ENCODE data around the gene TMEM150B. TPM values are rescaled to one million over a fixed set of nuclear protein-coding genes. Genes with fewer than 3 reads are reported as not detected.
A peak's percentile ranks its signal among the peaks of the same experiment; 100 is the strongest.

The TMEM150B gene
- polyA plus RNA-seq, 3 donors, result 10.1 to 65.6 (median 11.2) TPM

DNA sequence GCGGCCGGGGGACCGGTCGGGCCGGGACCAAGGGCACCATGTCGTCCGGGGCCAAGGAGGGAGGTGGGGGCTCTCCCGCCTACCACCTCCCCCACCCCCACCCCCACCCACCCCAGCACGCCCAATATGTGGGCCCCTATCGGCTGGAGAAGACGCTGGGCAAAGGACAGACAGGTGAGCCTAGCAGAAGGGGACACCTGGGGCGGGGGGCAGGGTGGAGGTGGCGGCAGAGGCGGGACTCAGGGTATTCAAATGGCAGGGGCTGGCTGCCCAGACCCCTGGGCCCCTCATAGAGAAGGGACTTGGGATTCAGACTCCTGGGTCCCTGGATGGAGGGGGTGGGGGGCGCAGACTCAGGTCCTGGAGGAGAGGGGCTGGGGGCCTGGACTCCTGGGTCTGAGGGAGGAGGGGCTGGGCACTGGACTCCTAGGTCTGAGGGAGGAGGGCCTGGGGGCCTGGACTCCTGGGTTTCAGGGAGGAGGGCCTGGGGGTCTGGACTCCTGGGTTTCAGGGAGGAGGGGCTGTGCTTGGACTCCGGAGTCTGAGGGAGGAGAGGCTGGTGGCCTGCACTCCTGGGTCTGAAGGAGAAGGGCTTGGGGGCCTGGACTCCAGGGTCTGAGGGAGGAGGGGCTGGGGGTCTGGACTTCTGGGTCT, 40.6 kb downstream of the TMEM150B start:
- peaks cover 3% of the 10 kb centered on the region for H3K79me2 ChIP-seq (ENCODE audit: insufficient read depth, low read length)
- H2AFZ ChIP-seq (ENCODE audit: insufficient read depth, low read depth, low read length, poor library complexity, severe bottlenecking), result no peak overlapping the region
- H3K27ac ChIP-seq (ENCODE audit: low read depth in 1 of 2, low read length in 2 of 2), result no peak overlapping the region
- peaks cover 16 to 24% (median 21%) of the 10 kb centered on the region in 3 donors for H3K27me3 Mint-ChIP-seq (ENCODE audit: low read depth in 3 of 3)
- peaks cover 0 to 8% of the 10 kb centered on the region in 2 donors for H3K27me3 ChIP-seq (ENCODE audit: control insufficient read depth in 2 of 2, insufficient read depth in 2 of 2, low read length in 2 of 2)
- H3K9me3 ChIP-seq (replicated peaks in 1 of 2; ENCODE audit: control insufficient read depth in 1 of 2, insufficient read depth in 1 of 2, low read length in 2 of 2), result no peaks in the 10 kb centered on the region
- intact Hi-C loops (cut with micrococcal nuclease), result loop anchor here in 1 of 2 donors (5.0 kb wide), 1 partner anchor 32 kb away; no protein-coding TSS in a partner anchor
- no peaks in the 10 kb centered on the region for H4K20me1 ChIP-seq (ENCODE audit: insufficient read depth, low read length)
- no peaks in the 10 kb centered on the region for H3K36me3 Mint-ChIP-seq
- H3K4me1 ChIP-seq (ENCODE audit: control insufficient read depth in 1 of 2, insufficient read depth in 2 of 2, low read length in 2 of 2), result peaks cover 8 to 15% of the 10 kb centered on the region in 2 donors
- 91% methylated on average over 5 of the region's 16 CpGs for WGBS (ENCODE audit: insufficient coverage)
- H3K4me3 ChIP-seq (replicated peaks in 1 of 3; ENCODE audit: low read depth in 2 of 3, low read length in 3 of 3), result no peak overlapping the region
- peaks cover 0 to 7% (median 0%) of the 10 kb centered on the region in 7 donors for H3K9me3 Mint-ChIP-seq
- DNase-seq, result no peak
- H3K9ac ChIP-seq (ENCODE audit: insufficient read depth, low read length, poor library complexity, severe bottlenecking), result no peak overlapping the region
- no peak overlapping the region for H3K27ac Mint-ChIP-seq
- H3K36me3 ChIP-seq (replicated peaks in 1 of 2; ENCODE audit: control insufficient read depth in 1 of 2, insufficient read depth in 2 of 2, low read length in 2 of 2), result no peaks in the 10 kb centered on the region
- no peak overlapping the region for H3K4me2 ChIP-seq (replicated peaks; ENCODE audit: extremely low read depth, low read length, poor library complexity, severe bottlenecking)
- peaks cover 15% of the 10 kb centered on the region for H3K4me1 Mint-ChIP-seq
- H3K4me3 Mint-ChIP-seq, result no peak overlapping the region
- TF ChIP-seq, protein P1, sequence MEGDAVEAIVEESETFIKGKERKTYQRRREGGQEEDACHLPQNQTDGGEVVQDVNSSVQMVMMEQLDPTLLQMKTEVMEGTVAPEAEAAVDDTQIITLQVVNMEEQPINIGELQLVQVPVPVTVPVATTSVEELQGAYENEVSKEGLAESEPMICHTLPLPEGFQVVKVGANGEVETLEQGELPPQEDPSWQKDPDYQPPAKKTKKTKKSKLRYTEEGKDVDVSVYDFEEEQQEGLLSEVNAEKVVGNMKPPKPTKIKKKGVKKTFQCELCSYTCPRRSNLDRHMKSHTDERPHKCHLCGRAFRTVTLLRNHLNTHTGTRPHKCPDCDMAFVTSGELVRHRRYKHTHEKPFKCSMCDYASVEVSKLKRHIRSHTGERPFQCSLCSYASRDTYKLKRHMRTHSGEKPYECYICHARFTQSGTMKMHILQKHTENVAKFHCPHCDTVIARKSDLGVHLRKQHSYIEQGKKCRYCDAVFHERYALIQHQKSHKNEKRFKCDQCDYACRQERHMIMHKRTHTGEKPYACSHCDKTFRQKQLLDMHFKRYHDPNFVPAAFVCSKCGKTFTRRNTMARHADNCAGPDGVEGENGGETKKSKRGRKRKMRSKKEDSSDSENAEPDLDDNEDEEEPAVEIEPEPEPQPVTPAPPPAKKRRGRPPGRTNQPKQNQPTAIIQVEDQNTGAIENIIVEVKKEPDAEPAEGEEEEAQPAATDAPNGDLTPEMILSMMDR (IDR thresholded peaks at IDR 0.05), result no peak

- TF ChIP-seq, protein P1 (IDR thresholded peaks at IDR 0.05), result no peak
- no peak within 1 kb of the TSS for H3K4me2 ChIP-seq (replicated peaks; ENCODE audit: extremely low read depth, low read length, poor library complexity, severe bottlenecking)
- 66% methylated on average over 5 of the region's 44 CpGs for WGBS (ENCODE audit: insufficient coverage)
- H3K27ac Mint-ChIP-seq, result peak within 1 kb of the TSS in 1 of 7 donors; percentile 35
- intact Hi-C loops (cut with micrococcal nuclease), result no loop called here
- no peaks in the 10 kb centered on the region for H3K9me3 ChIP-seq (replicated peaks in 1 of 2; ENCODE audit: control insufficient read depth in 1 of 2, insufficient read depth in 1 of 2, low read length in 2 of 2)
- H3K9ac ChIP-seq (ENCODE audit: insufficient read depth, low read length, poor library complexity, severe bottlenecking), result no peak within 1 kb of the TSS
- no peak within 1 kb of the TSS for H3K27ac ChIP-seq (ENCODE audit: low read depth in 1 of 2, low read length in 2 of 2)
- H3K36me3 Mint-ChIP-seq, result no peaks in the 10 kb centered on the region
- H3K9me3 Mint-ChIP-seq, result peaks cover 0 to 7% (median 0%) of the 10 kb centered on the region in 7 donors
- H3K4me3 ChIP-seq (replicated peaks in 1 of 3; ENCODE audit: low read depth in 2 of 3, low read length in 3 of 3), result no peak within 1 kb of the TSS
- peak within 1 kb of the TSS in 1 of 2 donors; percentile 55 for H3K4me3 Mint-ChIP-seq
- H3K27me3 ChIP-seq (ENCODE audit: control insufficient read depth in 2 of 2, insufficient read depth in 2 of 2, low read length in 2 of 2), result peaks cover 0 to 8% of the 10 kb centered on the region in 2 donors
- H3K4me1 Mint-ChIP-seq, result peaks cover 19% of the 10 kb centered on the region
- H2AFZ ChIP-seq (ENCODE audit: insufficient read depth, low read depth, low read length, poor library complexity, severe bottlenecking), result no peak within 1 kb of the TSS
- peaks cover 16 to 22% (median 22%) of the 10 kb centered on the region in 3 donors for H3K27me3 Mint-ChIP-seq (ENCODE audit: low read depth in 3 of 3)
- H3K79me2 ChIP-seq (ENCODE audit: insufficient read depth, low read length), result peaks cover 4% of the 10 kb centered on the region
- no peaks in the 10 kb centered on the region for H3K36me3 ChIP-seq (replicated peaks in 1 of 2; ENCODE audit: control insufficient read depth in 1 of 2, insufficient read depth in 2 of 2, low read length in 2 of 2)
- no peaks in the 10 kb centered on the region for H4K20me1 ChIP-seq (ENCODE audit: insufficient read depth, low read length)
- DNase-seq, result no peak
- H3K4me1 ChIP-seq (ENCODE audit: control insufficient read depth in 1 of 2, insufficient read depth in 2 of 2, low read length in 2 of 2), result peaks cover 13 to 20% of the 10 kb centered on the region in 2 donors
These were observed 41.4 kb downstream of the TMEM150B start, which contains the start of gene BRSK1 for GRCh38 chr19:55283548-55284377. BRSK1 (plus strand) TSS chr19:55283997; CDS start chr19:55284443, 446 bp downstream.

All from CD14-positive monocyte (primary cell).